GM23338 (cell line): ENCODE results near the gene FTO. TPM values are rescaled to one million over a fixed set of nuclear protein-coding genes. Genes with fewer than 3 reads are reported as not detected.

ENCODE experiments used
- ATAC-seq: fragments of 200-7000 bp; cut with Tn5 transposase; 3 replicates; pipeline ENCODE4 v1.9.1; 2020
- DNase-seq: peaks from one replicate; pipeline ENCODE4 v3.0.0-alpha.2; 2015; ENCODE audit warnings: low spot score
- H2AFZ ChIP-seq: fragments of 200-600 bp; sonication (generic); 2 replicates; pipeline ENCODE4 v1.8.0; 2016; ENCODE audit warnings: antibody characterized with exemption, mild to moderate bottlenecking, moderate library complexity
- H3F3A ChIP-seq: fragments of 200-600 bp; sonication (generic); replicated peaks from 2 replicates; pipeline ENCODE4 v1.8.0; 2017; ENCODE audit warnings: antibody characterized with exemption, mixed run types, low read depth
- H3K27ac ChIP-seq: fragments of 200-600 bp; sonication (generic); 2 replicates; pipeline ENCODE4 v1.6.1; 2016; ENCODE audit warnings: low read depth
- H3K27me3 ChIP-seq: fragments of 200-600 bp; sonication (generic); 2 replicates; pipeline ENCODE4 v1.8.0; 2016; ENCODE audit warnings: mild to moderate bottlenecking, mixed run types, moderate library complexity; ENCODE audit not compliant: insufficient read depth
- H3K36me3 ChIP-seq: fragments of 200-600 bp; sonication (generic); 2 replicates; pipeline ENCODE4 v1.8.0; 2016; ENCODE audit warnings: mild to moderate bottlenecking; ENCODE audit not compliant: insufficient read depth
- H3K4me1 ChIP-seq: fragments of 200-600 bp; sonication (generic); 2 replicates; pipeline ENCODE4 v1.8.0; 2016; ENCODE audit warnings: mild to moderate bottlenecking, moderate library complexity; ENCODE audit not compliant: insufficient read depth
- H3K4me2 ChIP-seq: fragments of 200-600 bp; sonication (generic); 2 replicates; pipeline ENCODE4 v1.7.1; 2017; ENCODE audit warnings: mixed run types
- H3K4me3 ChIP-seq: fragments of 200-600 bp; sonication (generic); 2 replicates; pipeline ENCODE4 v1.6.1; 2016; ENCODE audit warnings: mixed run types
- H3K79me2 ChIP-seq: fragments of 200-600 bp; sonication (generic); replicated peaks from 2 replicates; pipeline ENCODE4 v1.8.0; 2017; ENCODE audit warnings: mild to moderate bottlenecking; ENCODE audit not compliant: insufficient read depth
- H3K9me2 ChIP-seq: fragments of 200-600 bp; sonication (generic); 2 replicates; pipeline ENCODE4 v1.8.0; 2017; ENCODE audit not compliant: insufficient read depth
- H4K20me1 ChIP-seq: fragments of 200-600 bp; sonication (generic); replicated peaks from 2 replicates; pipeline ENCODE4 v1.8.0; 2017; ENCODE audit warnings: mild to moderate bottlenecking; ENCODE audit not compliant: insufficient read depth
- H3K27ac Mint-ChIP-seq: 2 replicates; pipeline ENCODE4 v1.8.0; 2020; ENCODE audit warnings: inconsistent platforms, mild to moderate bottlenecking, moderate library complexity, mixed read lengths
- H3K27me3 Mint-ChIP-seq: 3 replicates; pipeline ENCODE4 v1.8.0; 2022; ENCODE audit warnings: low read depth, mild to moderate bottlenecking, moderate library complexity, mixed read lengths, inconsistent platforms; ENCODE audit not compliant: insufficient read depth, poor library complexity
- H3K36me3 Mint-ChIP-seq: 3 replicates; pipeline ENCODE4 v1.8.0; 2021; ENCODE audit warnings: low read depth, mild to moderate bottlenecking, inconsistent platforms, moderate library complexity, mixed read lengths
- H3K4me1 Mint-ChIP-seq: 3 replicates; pipeline ENCODE4 v1.8.0; 2020; ENCODE audit warnings: mild to moderate bottlenecking, inconsistent platforms, mixed read lengths
- H3K4me3 Mint-ChIP-seq: 3 replicates; pipeline ENCODE4 v1.8.0; 2021; ENCODE audit warnings: moderate library complexity, mild to moderate bottlenecking, inconsistent platforms, mixed read lengths
- H3K9me3 Mint-ChIP-seq: 3 replicates; pipeline ENCODE4 v1.8.0; 2020; ENCODE audit warnings: moderate library complexity, mild to moderate bottlenecking, inconsistent platforms, mixed read lengths
- CREB1 ChIP-seq: fragments of 250-450 bp; sonication (Bioruptor Pico); IDR thresholded peaks from 2 replicates; pipeline ENCODE4 v1.5.0; 2020; ENCODE audit warnings: low read depth, mild to moderate bottlenecking, moderate library complexity
- CTCF ChIP-seq, 2 experiments: fragments of 200-600 bp in 1 of 2; sonication (generic) in 1 of 2; conservative IDR thresholded peaks; 2 replicates each; pipeline versions ENCODE4 v1.5.1 to v1.6.1; 2016 to 2017; ENCODE audit warnings: antibody characterized with exemption in 2 of 2, low read depth in 2 of 2, mild to moderate bottlenecking in 2 of 2, moderate library complexity in 1 of 2
- ETS1 ChIP-seq: IDR thresholded peaks from 2 replicates; pipeline ENCODE4 v1.6.1; 2016; ENCODE audit warnings: antibody characterized with exemption
- EZH2 ChIP-seq: fragments of 200-600 bp; sonication (generic); IDR thresholded peaks from one replicate; pipeline ENCODE4 v1.8.0; 2017; ENCODE audit warnings: antibody characterized with exemption, mild to moderate bottlenecking, low read depth; ENCODE audit not compliant: unreplicated experiment
- EZH2phosphoT487 ChIP-seq: fragments of 200-600 bp; sonication (generic); IDR thresholded peaks from one replicate; pipeline ENCODE4 v1.8.1; 2018; ENCODE audit warnings: antibody characterized with exemption; ENCODE audit not compliant: unreplicated experiment
- JUNB ChIP-seq: IDR thresholded peaks from one replicate; pipeline ENCODE4 v1.6.1; 2016; ENCODE audit warnings: antibody characterized with exemption; ENCODE audit not compliant: unreplicated experiment
- NANOG ChIP-seq: IDR thresholded peaks from 2 replicates; pipeline ENCODE4 v1.6.1; 2016; ENCODE audit warnings: antibody characterized with exemption, borderline replicate concordance
- POLR2AphosphoS5 ChIP-seq: IDR thresholded peaks from 2 replicates; pipeline ENCODE4 v1.6.1; 2016; ENCODE audit warnings: antibody characterized with exemption, low read depth
- STAT1 ChIP-seq: IDR thresholded peaks from one replicate; pipeline ENCODE4 v1.6.1; 2016; ENCODE audit warnings: antibody characterized with exemption; ENCODE audit not compliant: unreplicated experiment
- ZNF114 ChIP-seq: fragments of 250-450 bp; sonication (Bioruptor Pico); IDR thresholded peaks from 2 replicates; pipeline ENCODE4 v1.5.0; 2020; ENCODE audit warnings: mild to moderate bottlenecking, moderate library complexity
- ZNF331 ChIP-seq: fragments of 250-450 bp; sonication (Bioruptor Pico); IDR thresholded peaks from 2 replicates; pipeline ENCODE4 v1.5.0; 2020; ENCODE audit warnings: low read depth, mild to moderate bottlenecking, moderate library complexity
- polyA plus RNA-seq: library from polyadenylated mRNA; unstranded; fragments of >200 nt; fragmentation: Nextera tagmentation; extraction: Ambion mirVana; gene quantifications from 2 replicates; pipeline ENCODE4 v1.2.1, GENCODE V29; 2016
- total RNA-seq: library from RNA; depleted of rRNA; stranded (reverse); fragments of >200 nt; shearing (Covaris generic); gene quantifications from 2 replicates; pipeline ENCODE4 v1.2.3, GENCODE V29; 2014
- TF ChIP-seq, protein P1 (sequence below): fragments of 250-450 bp; sonication (Bioruptor Pico); IDR thresholded peaks from 2 replicates; pipeline ENCODE4 v1.5.0; 2020; ENCODE audit warnings: mild to moderate bottlenecking, moderate library complexity
- TF ChIP-seq, protein P2 (sequence below): IDR thresholded peaks from one replicate; pipeline ENCODE4 v1.6.1; 2018; ENCODE audit warnings: antibody characterized with exemption; ENCODE audit not compliant: unreplicated experiment

Gene FTO
- total and polyA plus RNA-seq, 2 experiments from 2014 or later: 17.7 to 69.6 TPM

DNA sequence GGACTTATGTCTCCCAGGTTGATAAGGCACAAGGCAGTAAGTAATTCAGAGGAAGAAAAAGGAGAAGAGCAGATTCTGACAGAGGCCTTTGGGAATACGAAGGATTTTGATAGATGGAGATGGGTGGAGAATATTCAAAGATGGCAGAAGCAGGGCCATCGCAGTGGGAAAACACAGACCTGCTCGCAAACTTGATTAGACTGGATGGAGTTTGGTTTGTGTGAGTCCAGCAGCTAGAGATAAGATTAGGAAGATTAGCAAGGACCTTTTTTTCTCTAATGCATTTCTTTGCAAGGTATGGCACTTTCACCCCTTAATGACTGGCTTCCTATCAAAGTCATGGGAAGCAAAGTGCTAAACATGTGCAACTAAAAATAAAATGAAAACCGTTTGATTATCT lies 196.7 kb downstream of the FTO start:
- DNase-seq (no peak), ATAC-seq (no peak)
- no peak overlapping the region for H3K4me3 Mint-ChIP-seq
- H3K79me2 ChIP-seq: no peaks in the 10 kb centered on the region
- H3K27ac ChIP-seq: no peak overlapping the region
- H3K36me3 ChIP-seq: no peaks in the 10 kb centered on the region
- no peak overlapping the region for H3K4me3 ChIP-seq
- peaks cover 6% of the 10 kb centered on the region; the same call in 2 of the 3 replicates for H3K4me1 Mint-ChIP-seq
- H3K4me1 ChIP-seq: no peaks in the 10 kb centered on the region; the same call in 1 of the 2 replicates
- H3K9me2 ChIP-seq: no peaks in the 10 kb centered on the region
- H4K20me1 ChIP-seq: no peaks in the 10 kb centered on the region
- no peak for TF ChIP-seq CTCF (conservative IDR thresholded peaks at IDR 0.05; ENCODE audit: low read depth in 2 of 2)
- TF ChIP-seq ZNF331 (CRISPR knock-in tag): no peak
- no peak for TF ChIP-seq JUNB
- TF ChIP-seq ETS1: no peak
- TF ChIP-seq EZH2: no peak
- TF ChIP-seq CREB1 (CRISPR knock-in tag): no peak
- TF ChIP-seq EZH2phosphoT487: no peak
- TF ChIP-seq, protein P1, sequence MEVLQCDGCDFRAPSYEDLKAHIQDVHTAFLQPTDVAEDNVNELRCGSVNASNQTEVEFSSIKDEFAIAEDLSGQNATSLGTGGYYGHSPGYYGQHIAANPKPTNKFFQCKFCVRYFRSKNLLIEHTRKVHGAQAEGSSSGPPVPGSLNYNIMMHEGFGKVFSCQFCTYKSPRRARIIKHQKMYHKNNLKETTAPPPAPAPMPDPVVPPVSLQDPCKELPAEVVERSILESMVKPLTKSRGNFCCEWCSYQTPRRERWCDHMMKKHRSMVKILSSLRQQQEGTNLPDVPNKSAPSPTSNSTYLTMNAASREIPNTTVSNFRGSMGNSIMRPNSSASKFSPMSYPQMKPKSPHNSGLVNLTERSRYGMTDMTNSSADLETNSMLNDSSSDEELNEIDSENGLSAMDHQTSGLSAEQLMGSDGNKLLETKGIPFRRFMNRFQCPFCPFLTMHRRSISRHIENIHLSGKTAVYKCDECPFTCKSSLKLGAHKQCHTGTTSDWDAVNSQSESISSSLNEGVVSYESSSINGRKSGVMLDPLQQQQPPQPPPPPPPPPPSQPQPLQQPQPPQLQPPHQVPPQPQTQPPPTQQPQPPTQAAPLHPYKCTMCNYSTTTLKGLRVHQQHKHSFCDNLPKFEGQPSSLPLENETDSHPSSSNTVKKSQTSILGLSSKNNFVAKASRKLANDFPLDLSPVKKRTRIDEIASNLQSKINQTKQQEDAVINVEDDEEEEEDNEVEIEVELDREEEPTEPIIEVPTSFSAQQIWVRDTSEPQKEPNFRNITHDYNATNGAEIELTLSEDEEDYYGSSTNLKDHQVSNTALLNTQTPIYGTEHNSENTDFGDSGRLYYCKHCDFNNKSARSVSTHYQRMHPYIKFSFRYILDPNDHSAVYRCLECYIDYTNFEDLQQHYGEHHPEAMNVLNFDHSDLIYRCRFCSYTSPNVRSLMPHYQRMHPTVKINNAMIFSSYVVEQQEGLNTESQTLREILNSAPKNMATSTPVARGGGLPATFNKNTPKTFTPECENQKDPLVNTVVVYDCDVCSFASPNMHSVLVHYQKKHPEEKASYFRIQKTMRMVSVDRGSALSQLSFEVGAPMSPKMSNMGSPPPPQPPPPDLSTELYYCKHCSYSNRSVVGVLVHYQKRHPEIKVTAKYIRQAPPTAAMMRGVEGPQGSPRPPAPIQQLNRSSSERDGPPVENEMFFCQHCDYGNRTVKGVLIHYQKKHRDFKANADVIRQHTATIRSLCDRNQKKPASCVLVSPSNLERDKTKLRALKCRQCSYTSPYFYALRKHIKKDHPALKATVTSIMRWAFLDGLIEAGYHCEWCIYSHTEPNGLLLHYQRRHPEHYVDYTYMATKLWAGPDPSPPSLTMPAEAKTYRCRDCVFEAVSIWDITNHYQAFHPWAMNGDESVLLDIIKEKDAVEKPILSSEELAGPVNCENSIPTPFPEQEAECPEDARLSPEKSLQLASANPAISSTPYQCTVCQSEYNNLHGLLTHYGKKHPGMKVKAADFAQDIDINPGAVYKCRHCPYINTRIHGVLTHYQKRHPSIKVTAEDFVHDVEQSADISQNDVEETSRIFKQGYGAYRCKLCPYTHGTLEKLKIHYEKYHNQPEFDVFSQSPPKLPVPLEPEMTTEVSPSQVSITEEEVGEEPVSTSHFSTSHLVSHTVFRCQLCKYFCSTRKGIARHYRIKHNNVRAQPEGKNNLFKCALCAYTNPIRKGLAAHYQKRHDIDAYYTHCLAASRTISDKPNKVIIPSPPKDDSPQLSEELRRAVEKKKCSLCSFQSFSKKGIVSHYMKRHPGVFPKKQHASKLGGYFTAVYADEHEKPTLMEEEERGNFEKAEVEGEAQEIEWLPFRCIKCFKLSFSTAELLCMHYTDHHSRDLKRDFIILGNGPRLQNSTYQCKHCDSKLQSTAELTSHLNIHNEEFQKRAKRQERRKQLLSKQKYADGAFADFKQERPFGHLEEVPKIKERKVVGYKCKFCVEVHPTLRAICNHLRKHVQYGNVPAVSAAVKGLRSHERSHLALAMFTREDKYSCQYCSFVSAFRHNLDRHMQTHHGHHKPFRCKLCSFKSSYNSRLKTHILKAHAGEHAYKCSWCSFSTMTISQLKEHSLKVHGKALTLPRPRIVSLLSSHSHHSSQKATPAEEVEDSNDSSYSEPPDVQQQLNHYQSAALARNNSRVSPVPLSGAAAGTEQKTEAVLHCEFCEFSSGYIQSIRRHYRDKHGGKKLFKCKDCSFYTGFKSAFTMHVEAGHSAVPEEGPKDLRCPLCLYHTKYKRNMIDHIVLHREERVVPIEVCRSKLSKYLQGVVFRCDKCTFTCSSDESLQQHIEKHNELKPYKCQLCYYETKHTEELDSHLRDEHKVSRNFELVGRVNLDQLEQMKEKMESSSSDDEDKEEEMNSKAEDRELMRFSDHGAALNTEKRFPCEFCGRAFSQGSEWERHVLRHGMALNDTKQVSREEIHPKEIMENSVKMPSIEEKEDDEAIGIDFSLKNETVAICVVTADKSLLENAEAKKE (CRISPR knock-in tag): no peak
- no peak for TF ChIP-seq STAT1
- no peak for TF ChIP-seq ZNF114 (CRISPR knock-in tag)
- no peak for TF ChIP-seq POLR2AphosphoS5
- TF ChIP-seq NANOG: no peak
- TF ChIP-seq, protein P2, sequence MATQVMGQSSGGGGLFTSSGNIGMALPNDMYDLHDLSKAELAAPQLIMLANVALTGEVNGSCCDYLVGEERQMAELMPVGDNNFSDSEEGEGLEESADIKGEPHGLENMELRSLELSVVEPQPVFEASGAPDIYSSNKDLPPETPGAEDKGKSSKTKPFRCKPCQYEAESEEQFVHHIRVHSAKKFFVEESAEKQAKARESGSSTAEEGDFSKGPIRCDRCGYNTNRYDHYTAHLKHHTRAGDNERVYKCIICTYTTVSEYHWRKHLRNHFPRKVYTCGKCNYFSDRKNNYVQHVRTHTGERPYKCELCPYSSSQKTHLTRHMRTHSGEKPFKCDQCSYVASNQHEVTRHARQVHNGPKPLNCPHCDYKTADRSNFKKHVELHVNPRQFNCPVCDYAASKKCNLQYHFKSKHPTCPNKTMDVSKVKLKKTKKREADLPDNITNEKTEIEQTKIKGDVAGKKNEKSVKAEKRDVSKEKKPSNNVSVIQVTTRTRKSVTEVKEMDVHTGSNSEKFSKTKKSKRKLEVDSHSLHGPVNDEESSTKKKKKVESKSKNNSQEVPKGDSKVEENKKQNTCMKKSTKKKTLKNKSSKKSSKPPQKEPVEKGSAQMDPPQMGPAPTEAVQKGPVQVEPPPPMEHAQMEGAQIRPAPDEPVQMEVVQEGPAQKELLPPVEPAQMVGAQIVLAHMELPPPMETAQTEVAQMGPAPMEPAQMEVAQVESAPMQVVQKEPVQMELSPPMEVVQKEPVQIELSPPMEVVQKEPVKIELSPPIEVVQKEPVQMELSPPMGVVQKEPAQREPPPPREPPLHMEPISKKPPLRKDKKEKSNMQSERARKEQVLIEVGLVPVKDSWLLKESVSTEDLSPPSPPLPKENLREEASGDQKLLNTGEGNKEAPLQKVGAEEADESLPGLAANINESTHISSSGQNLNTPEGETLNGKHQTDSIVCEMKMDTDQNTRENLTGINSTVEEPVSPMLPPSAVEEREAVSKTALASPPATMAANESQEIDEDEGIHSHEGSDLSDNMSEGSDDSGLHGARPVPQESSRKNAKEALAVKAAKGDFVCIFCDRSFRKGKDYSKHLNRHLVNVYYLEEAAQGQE: no peak
- no peaks in the 10 kb centered on the region for H3F3A ChIP-seq
- no peaks in the 10 kb centered on the region for H3K27me3 Mint-ChIP-seq
- no peaks in the 10 kb centered on the region for H3K9me3 Mint-ChIP-seq
- no peaks in the 10 kb centered on the region for H3K36me3 Mint-ChIP-seq
- H3K27ac Mint-ChIP-seq: no peak overlapping the region
- no peak overlapping the region for H3K4me2 ChIP-seq
- no peaks in the 10 kb centered on the region for H3K27me3 ChIP-seq
- H2AFZ ChIP-seq: no peak overlapping the region
